GM12873 (cell line): Measurements from ENCODE around the gene CT47C1.

Source experiments
- CTCF ChIP-seq: IDR thresholded peaks from 2 replicates; pipeline ENCODE4 v1.5.1; 2012; ENCODE audit warnings: low read depth, mild to moderate bottlenecking, moderate library complexity, low read length, control low read depth; ENCODE audit not compliant: insufficient read depth; ENCODE audit errors: missing control alignments

The CT47C1 gene

GRCh38 chrX:119084766-119085165, 12.0 kb downstream of the CT47C1 start:
- no peak for TF ChIP-seq CTCF

- TF ChIP-seq CTCF = no peak
Observed at GRCh38 chrX:119087121-119087520, 14.3 kb downstream of the CT47C1 start.

GRCh38 chrX:119089619-119090018, 16.8 kb downstream of the CT47C1 start:
- TF ChIP-seq CTCF = no peak

GRCh38 chrX:119090627-119091026, 17.8 kb downstream of the CT47C1 start:
- TF ChIP-seq CTCF = no peak

GRCh38 chrX:119093991-119094735, 21.4 kb downstream of the CT47C1 start:
- no peak for TF ChIP-seq CTCF

- peak; percentile 22 for TF ChIP-seq CTCF
Observed at GRCh38 chrX:119094819-119095218, 22.0 kb downstream of the CT47C1 start.

- TF ChIP-seq CTCF = no peak
Observed at GRCh38 chrX:119095936-119096335, 23.1 kb downstream of the CT47C1 start.

- no peak for TF ChIP-seq CTCF
Observed at GRCh38 chrX:119101168-119101567, 28.4 kb downstream of the CT47C1 start.
